CD4-positive, alpha-beta T cell treated with Interleukin-2 at 100 ng/mL for 4 hours (primary cell): ENCODE results near the gene CREB5.

ENCODE experiments used
- DNase-seq: peaks from one replicate; pipeline ENCODE4 v3.0.0-alpha.2; 2020; ENCODE audit warnings: low spot score

Gene CREB5

GRCh38 chr7:28435152-28435551 lies 22.8 kb downstream of the CREB5 start:
- DNase-seq, result no peak

- DNase-seq, result no peak
Observed at GRCh38 chr7:28435732-28436378, 23.5 kb downstream of the CREB5 start.

GRCh38 chr7:28440055-28440601 lies 27.8 kb downstream of the CREB5 start:
- no peak for DNase-seq

- DNase-seq, result no peak
Observed at GRCh38 chr7:28442540-28443420, 30.5 kb downstream of the CREB5 start.

- DNase-seq, result no peak
Observed at GRCh38 chr7:28446131-28446530, 33.8 kb downstream of the CREB5 start.

GRCh38 chr7:28447071-28447470 lies 34.8 kb downstream of the CREB5 start:
- DNase-seq, result no peak

GRCh38 chr7:28448708-28449107 lies 36.4 kb downstream of the CREB5 start:
- DNase-seq, result no peak

- no peak for DNase-seq
Observed at GRCh38 chr7:28452681-28453080, 40.4 kb downstream of the CREB5 start.

GRCh38 chr7:28455486-28455885 lies 43.2 kb downstream of the CREB5 start:
- DNase-seq, result no peak

GRCh38 chr7:28456044-28456443 lies 43.7 kb downstream of the CREB5 start:
- DNase-seq, result no peak

GRCh38 chr7:28458732-28459131 lies 46.4 kb downstream of the CREB5 start:
- DNase-seq, result no peak

GRCh38 chr7:28459306-28459705 lies 47.0 kb downstream of the CREB5 start:
- no peak for DNase-seq

GRCh38 chr7:28465697-28466096 lies 53.4 kb downstream of the CREB5 start:
- DNase-seq, result no peak

- DNase-seq, result no peak
Observed at GRCh38 chr7:28466341-28466740, 54.0 kb downstream of the CREB5 start.

GRCh38 chr7:28466885-28467284 lies 54.6 kb downstream of the CREB5 start:
- DNase-seq, result no peak

GRCh38 chr7:28469562-28469961 lies 57.2 kb downstream of the CREB5 start:
- no peak for DNase-seq

GRCh38 chr7:28470344-28470743 lies 58.0 kb downstream of the CREB5 start:
- DNase-seq, result no peak

- no peak for DNase-seq
Observed at GRCh38 chr7:28472332-28472731, 60.0 kb downstream of the CREB5 start.

GRCh38 chr7:28473571-28474281 lies 61.4 kb downstream of the CREB5 start:
- DNase-seq, result no peak

GRCh38 chr7:28474282-28474638 lies 61.9 kb downstream of the CREB5 start:
- DNase-seq, result no peak

GRCh38 chr7:28474640-28475039 lies 62.3 kb downstream of the CREB5 start:
- no peak for DNase-seq

- no peak for DNase-seq
Observed at GRCh38 chr7:28477041-28477442, 64.7 kb downstream of the CREB5 start.

- DNase-seq, result no peak
Observed at GRCh38 chr7:28478656-28479055, 66.3 kb downstream of the CREB5 start.
